Stomach smooth muscle (tissue), 2 donors: ENCODE data around the gene MUCL3.
"Not testable (repeated sequence)": the region's sequence is repeated elsewhere in the genome, so short reads cannot be mapped to it uniquely, and the experiment has no call there.

Experiments
- H3K27ac ChIP-seq: one replicate; pipeline ENCODE4 v1.7.0; 2013; ENCODE audit warnings: mild to moderate bottlenecking, low read length, inconsistent platforms
- H3K27me3 ChIP-seq, 2 donors: one replicate each; pipeline ENCODE4 v1.7.0; 2013; ENCODE audit warnings: low read length in 2 of 2; ENCODE audit not compliant: insufficient read depth in 2 of 2, control insufficient read depth in 1 of 2
- H3K36me3 ChIP-seq, 2 donors: one replicate each; pipeline ENCODE4 v1.7.0; 2013; ENCODE audit warnings: low read length in 2 of 2; ENCODE audit not compliant: control insufficient read depth in 2 of 2, insufficient read depth in 2 of 2
- H3K4me1 ChIP-seq: one replicate; pipeline ENCODE4 v1.7.0; 2013; ENCODE audit warnings: low read length; ENCODE audit not compliant: control insufficient read depth, insufficient read depth
- H3K4me3 ChIP-seq, 2 donors: one replicate each; pipeline ENCODE4 v1.7.0; 2013; ENCODE audit warnings: low read length in 2 of 2
- H3K9ac ChIP-seq, 2 donors: one replicate each; pipeline ENCODE4 v1.7.0; 2013; ENCODE audit warnings: low read length in 2 of 2, mild to moderate bottlenecking in 1 of 2
- H3K9me3 ChIP-seq, 2 donors: one replicate each; pipeline ENCODE4 v1.7.0; 2013; ENCODE audit warnings: low read length in 2 of 2; ENCODE audit not compliant: control insufficient read depth in 2 of 2
- donor health status: healthy.
- donor health status: Pancreatic carcinoma.

MUCL3 gene

GRCh38 chr6:30924040-30924627, 16.6 kb upstream of the MUCL3 start:
- H3K36me3 ChIP-seq: peaks cover 42 to 52% of the 10 kb centered on the region in 2 donors
- H3K9ac ChIP-seq, H3K27me3 ChIP-seq, H3K9me3 ChIP-seq, H3K4me1 ChIP-seq, H3K27ac ChIP-seq, H3K4me3 ChIP-seq: not testable (repeated sequence)

- peaks cover 4 to 7% of the 10 kb centered on the region in 2 donors for H3K9me3 ChIP-seq
- no peaks in the 10 kb centered on the region for H3K27me3 ChIP-seq
- H3K4me3 ChIP-seq: no peak overlapping the region
- H3K4me1 ChIP-seq: no peaks in the 10 kb centered on the region
- no peak overlapping the region for H3K9ac ChIP-seq
- peaks cover 24 to 30% of the 10 kb centered on the region in 2 donors for H3K36me3 ChIP-seq
- H3K27ac ChIP-seq: no peak overlapping the region
Observed at GRCh38 chr6:30926644-30927043, 14.1 kb upstream of the MUCL3 start.

- H3K27ac ChIP-seq: not testable (repeated sequence)
Observed at GRCh38 chr6:30927080-30927479, 13.7 kb upstream of the MUCL3 start.

GRCh38 chr6:30928677-30929076, 12.1 kb upstream of the MUCL3 start:
- Histone ChIP-seq H3K36me3 (peaks cover 14% of the 10 kb centered on the region in 2 donors), H3K27ac (no peak overlapping the region), H3K4me3 (no peak overlapping the region), H3K9ac (no peak overlapping the region), H3K9me3 (peaks cover 4 to 7% of the 10 kb centered on the region in 2 donors), H3K4me1 (no peaks in the 10 kb centered on the region), H3K27me3 (no peaks in the 10 kb centered on the region)

More at GRCh38 chr6:30927080-30927479, 13.7 kb upstream of the MUCL3 start:
- H3K27me3 ChIP-seq, H3K9me3 ChIP-seq, H3K4me3 ChIP-seq, H3K9ac ChIP-seq, H3K4me1 ChIP-seq: not testable (repeated sequence)
- peaks cover 24 to 29% of the 10 kb centered on the region in 2 donors for H3K36me3 ChIP-seq

- no peaks in the 10 kb centered on the region for H3K4me1 ChIP-seq
- no peak overlapping the region for H3K9ac ChIP-seq
- peaks cover 11% of the 10 kb centered on the region in 2 donors for H3K36me3 ChIP-seq
- H3K27ac ChIP-seq: no peak overlapping the region
- H3K9me3 ChIP-seq: peaks cover 4 to 7% of the 10 kb centered on the region in 2 donors
- H3K27me3 ChIP-seq: no peaks in the 10 kb centered on the region
- H3K4me3 ChIP-seq: no peak overlapping the region
Observed at GRCh38 chr6:30930506-30930905, 10.3 kb upstream of the MUCL3 start.

- Histone ChIP-seq H3K27me3 (no peaks in the 10 kb centered on the region), H3K4me3 (no peak overlapping the region), H3K9ac (no peak overlapping the region), H3K9me3 (peaks cover 4 to 7% of the 10 kb centered on the region in 2 donors), H3K36me3 (peaks cover 5% of the 10 kb centered on the region in 2 donors), H3K4me1 (no peaks in the 10 kb centered on the region), H3K27ac (no peak overlapping the region)
Observed at GRCh38 chr6:30931272-30931671, 9.5 kb upstream of the MUCL3 start.

- H3K9me3 ChIP-seq: peaks cover 4 to 7% of the 10 kb centered on the region in 2 donors
- H3K4me3 ChIP-seq: no peak within 1 kb of the TSS
- H3K9ac ChIP-seq: no peak within 1 kb of the TSS
- peaks cover 2 to 3% of the 10 kb centered on the region in 2 donors for H3K27me3 ChIP-seq
- no peak within 1 kb of the TSS for H3K27ac ChIP-seq
- no peaks in the 10 kb centered on the region for H3K4me1 ChIP-seq
- no peaks in the 10 kb centered on the region for H3K36me3 ChIP-seq
Observed at GRCh38 chr6:30931969-30932645, 8.7 kb upstream of the MUCL3 start, which contains the start of gene SFTA2. Gene SFTA2 (minus strand): TSS chr6:30932170. CDS start chr6:30932096, 74 bp downstream.

GRCh38 chr6:30932665-30933365, 8.0 kb upstream of the MUCL3 start:
- Histone ChIP-seq H3K9ac (no peak overlapping the region), H3K27me3 (peaks cover 3 to 5% of the 10 kb centered on the region in 2 donors), H3K27ac (no peak overlapping the region), H3K4me1 (no peaks in the 10 kb centered on the region), H3K4me3 (no peak overlapping the region), H3K9me3 (peaks cover 4 to 7% of the 10 kb centered on the region in 2 donors), H3K36me3 (no peaks in the 10 kb centered on the region)

- Histone ChIP-seq H3K9ac (no peak overlapping the region), H3K4me1 (no peaks in the 10 kb centered on the region), H3K4me3 (no peak overlapping the region), H3K27me3 (peaks cover 5 to 7% of the 10 kb centered on the region in 2 donors), H3K36me3 (no peaks in the 10 kb centered on the region), H3K9me3 (no peaks in the 10 kb centered on the region), H3K27ac (no peak overlapping the region)
Observed at GRCh38 chr6:30935018-30935417, 5.8 kb upstream of the MUCL3 start.

GRCh38 chr6:30937265-30937664, 3.5 kb upstream of the MUCL3 start:
- H3K27me3 ChIP-seq: peaks cover 5 to 10% of the 10 kb centered on the region in 2 donors
- no peak overlapping the region for H3K4me3 ChIP-seq
- no peaks in the 10 kb centered on the region for H3K36me3 ChIP-seq
- H3K9ac ChIP-seq: no peak overlapping the region
- peaks cover under 1% of the 10 kb centered on the region for H3K4me1 ChIP-seq
- no peaks in the 10 kb centered on the region for H3K9me3 ChIP-seq
- H3K27ac ChIP-seq: no peak overlapping the region
